GM19324 (cell line): ENCODE results near the gene HDGF.

Source experiments
- ATAC-seq: cut with Tn5 transposase; IDR thresholded peaks from one replicate; pipeline ENCODE4 v1.9.1; 2021; ENCODE audit warnings: mild to moderate bottlenecking, moderate library complexity; ENCODE audit not compliant: unreplicated experiment, low FRiP score

Gene HDGF

DNA sequence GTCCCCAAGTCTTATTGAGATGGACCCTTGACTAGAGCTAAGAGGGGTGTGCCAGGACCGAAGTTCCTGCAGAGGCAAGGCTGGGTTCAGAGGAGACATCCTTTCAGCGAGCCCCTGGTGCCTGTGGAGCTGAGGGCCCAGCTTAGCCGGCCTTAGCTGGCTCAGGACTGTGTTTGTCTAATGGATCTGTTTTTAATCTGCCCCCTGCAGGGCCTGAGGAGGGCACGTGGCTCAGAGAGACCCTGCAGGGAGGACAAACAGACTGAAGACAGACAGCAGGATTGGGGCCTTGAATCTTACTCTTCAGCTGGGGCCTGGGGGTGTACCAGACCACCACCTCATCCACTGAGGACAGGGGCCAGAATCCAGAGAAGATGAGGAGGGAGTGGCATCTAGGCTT, 47.7 kb downstream of the HDGF start:
- no peak for ATAC-seq

DNA sequence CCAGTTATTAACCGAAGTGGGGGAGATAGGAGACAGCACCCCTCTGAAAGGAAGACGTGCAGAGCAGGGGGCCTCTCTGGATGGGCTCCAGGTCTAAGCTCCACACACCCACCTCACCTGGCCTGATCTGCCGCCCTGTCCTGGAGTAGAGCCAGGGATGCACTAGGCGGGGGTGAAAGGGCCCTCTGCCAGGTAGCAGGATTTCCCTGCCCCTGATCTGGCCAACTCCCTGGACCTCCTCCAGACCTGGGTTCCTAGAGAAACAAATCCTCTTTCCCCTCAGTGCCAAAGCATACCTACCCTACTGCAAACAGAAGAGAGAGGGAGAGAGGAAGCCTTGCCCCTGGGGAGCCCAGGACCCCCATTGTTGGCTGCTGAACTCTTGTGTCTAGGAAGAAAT, 48.1 kb downstream of the HDGF start:
- ATAC-seq: no peak

DNA sequence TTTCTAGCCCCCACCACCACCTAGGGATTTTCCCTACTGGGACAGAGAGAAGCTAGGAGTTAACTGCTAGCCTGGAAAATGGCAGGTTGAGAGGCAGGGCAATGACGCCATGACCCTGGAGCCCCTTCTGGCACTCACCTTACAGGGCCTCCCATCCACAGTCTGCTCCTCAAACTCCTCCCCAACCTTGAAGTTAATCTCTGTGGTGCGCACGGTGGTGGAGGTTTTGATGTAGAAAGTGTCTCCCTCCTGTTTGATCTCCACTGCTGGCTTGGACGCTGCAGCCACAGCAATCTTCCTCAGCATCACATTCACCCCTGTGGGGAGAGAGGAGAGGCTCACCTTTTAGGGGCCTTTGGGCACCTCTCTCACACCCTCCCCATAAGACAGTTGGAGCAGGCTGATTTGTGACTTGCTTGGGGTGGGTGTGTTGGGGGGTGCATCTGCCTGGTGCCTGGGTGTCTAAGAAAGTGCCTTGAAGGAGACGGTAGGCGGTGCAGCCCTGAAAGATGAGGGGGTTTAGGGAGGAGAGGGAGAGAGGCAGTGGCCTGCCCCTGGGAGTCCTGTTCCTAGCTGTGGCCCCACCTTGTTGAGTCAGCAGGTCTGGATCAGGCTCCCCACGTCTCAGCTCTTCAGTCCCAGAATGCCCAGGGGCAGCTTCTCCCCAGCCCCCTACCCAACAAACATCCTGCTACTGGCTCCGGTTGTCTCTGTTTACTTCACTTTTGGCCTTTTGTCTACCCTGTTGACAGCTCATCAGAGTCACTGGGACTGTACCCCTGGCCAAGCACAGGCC, 50.5 kb downstream of the HDGF start:
- no peak for ATAC-seq

DNA sequence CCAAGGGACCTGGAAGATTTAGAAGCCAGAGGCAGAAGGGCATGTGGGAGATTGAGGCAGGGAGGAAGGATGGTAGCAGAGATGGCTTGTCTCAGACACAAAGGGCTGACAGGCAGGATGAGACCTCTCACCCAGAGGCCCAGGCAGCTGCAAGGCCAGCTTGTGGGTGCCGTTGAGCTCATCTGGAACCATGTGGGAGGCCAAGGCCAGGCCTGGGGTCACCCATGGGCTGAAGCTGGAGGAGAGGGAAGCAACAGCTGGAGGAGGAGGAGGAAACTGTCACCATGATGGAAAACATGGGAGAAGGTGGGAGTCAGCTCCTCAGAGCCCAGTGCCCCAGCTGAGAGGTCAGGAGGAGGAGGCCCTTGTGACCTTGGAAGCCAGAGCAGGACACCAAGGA, 52.5 kb downstream of the HDGF start:
- no peak for ATAC-seq

DNA sequence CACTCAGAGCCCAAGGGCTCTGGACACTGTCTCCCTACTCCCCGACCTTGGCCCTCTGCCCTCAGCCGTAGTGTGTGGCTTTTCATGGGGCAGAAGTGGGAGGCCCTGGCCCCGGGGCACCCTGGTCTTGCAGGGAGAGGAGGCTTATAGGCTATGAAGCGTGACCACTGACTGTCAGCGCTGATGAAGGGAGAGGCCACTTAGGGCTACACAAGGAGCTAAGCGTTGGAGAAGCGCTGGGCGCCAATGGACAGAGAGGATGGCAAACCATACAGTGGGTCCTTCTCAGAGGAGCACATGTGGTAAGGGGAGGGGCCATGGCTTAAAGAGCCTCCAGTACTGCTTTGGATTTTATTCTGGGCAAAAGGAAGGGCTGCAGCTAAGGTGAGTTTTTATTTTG, 54.0 kb downstream of the HDGF start:
- ATAC-seq: no peak

DNA sequence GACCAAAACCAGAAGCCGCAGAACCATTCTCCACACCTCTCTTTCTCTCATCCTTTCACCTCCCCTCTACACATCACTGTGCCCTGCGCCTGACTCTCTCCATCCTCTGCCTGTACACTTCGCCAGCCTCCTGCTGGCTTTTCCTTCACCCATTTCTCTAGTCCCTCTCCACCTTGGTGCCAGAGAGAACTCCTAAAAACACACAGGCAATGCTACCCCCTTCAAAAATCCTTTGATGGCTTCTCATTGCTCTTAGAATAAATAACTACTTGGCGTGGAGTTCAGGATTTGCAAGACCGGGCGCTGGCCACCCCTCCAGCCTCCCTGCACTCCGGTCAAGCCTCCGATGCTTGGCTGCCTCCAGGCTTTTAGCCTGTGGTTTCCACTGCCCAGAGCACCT, 54.7 kb downstream of the HDGF start:
- ATAC-seq: no peak

DNA sequence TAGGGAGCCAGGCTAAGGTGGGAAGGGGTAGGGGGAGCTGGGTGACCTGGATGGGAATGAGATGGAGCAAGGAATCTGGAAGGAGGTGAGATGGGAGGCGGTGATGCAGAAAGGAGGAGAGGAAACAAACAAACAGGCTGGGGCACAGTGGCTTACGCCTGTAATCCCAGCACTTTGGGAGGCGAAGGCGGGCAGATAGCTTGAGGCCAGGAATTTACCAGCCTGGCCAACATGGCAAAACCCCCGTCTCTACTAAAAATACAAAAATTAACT, 56.8 kb downstream of the HDGF start:
- ATAC-seq: no peak

DNA sequence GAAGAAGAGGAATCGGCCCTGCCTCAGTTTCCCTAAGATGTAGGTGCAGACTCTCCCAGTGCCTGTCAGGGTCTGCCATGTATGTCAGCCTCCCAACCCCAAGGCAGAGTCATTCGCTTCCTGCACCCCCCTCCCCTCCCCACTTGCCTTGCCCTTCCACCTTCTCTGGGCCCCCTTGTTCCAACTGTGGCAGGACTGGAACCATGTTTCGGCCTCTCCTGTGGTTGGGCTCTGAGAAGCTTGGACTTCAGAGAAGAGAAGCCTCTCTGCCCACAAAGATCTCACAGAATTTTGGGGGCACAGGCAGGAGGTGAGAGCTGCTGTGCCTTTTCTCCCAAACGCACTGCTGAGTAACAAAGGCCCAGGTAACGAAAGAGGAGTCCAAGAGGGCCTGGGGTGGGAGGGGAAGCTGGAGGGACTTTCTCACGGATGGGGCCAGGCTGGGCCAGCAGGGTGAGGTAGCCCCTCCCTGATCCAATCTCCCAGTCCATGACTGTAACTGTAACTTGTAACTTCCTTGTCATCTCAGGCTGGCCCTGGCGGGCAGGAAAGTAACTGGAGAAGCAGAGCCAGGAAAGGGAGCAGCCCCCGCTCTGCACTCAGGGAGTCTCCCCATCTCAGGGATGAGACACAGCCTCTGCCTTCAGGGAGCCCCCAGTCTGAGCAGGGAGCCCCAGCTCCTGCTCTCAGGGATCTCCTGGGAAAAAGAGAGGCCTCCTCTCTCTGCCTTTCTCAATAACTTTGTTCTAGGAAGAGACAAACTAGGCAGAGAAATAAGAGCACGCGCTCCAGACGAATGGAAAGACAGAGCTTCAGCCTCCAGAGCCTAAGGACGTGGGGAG, 57.4 kb downstream of the HDGF start:
- ATAC-seq: no peak

DNA sequence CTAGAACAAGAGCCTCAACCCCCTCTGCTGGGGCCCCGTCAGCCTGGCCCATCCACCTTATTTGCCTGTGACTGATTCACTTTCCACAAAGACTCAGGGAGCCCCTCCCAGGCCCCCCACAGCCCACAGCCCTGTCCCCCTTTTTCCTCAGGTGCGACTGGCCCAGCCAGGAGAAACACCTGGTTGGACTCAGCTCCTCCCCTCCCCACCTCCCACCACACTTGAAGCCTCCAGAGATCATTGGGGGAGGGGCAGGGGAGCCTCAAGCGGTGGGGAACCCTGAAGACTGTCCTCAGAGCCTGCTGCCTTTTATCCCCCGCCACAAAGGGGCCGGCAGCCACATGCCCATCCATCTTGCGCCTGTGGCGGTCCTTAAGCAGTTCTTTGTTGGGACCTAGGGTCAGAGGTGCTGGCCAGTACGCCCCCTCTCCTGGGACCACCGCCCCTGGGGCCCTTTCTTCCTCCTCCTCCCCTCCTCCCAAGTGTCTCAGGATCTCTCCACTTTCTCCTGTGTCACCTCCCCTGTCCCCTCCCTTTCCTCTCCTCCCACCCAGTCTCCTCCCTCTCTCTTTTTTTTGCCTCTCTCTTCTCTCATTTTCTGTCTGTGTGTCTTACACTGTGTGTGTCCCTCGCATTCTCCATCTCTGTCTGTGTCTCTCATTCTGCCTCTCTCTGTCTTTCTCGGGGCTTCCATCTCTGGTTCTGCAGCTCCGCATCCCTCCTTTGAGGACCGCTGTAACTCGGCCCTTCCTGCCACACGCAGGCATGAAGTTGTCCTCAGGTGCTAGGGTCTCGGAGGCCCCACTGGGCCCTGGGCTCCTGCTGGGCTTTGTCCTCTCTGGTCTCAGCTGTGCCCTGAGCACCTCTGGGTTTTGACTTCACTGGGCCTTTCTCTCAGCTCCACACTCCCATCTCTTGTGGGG, 58.3 kb downstream of the HDGF start:
- no peak for ATAC-seq

DNA sequence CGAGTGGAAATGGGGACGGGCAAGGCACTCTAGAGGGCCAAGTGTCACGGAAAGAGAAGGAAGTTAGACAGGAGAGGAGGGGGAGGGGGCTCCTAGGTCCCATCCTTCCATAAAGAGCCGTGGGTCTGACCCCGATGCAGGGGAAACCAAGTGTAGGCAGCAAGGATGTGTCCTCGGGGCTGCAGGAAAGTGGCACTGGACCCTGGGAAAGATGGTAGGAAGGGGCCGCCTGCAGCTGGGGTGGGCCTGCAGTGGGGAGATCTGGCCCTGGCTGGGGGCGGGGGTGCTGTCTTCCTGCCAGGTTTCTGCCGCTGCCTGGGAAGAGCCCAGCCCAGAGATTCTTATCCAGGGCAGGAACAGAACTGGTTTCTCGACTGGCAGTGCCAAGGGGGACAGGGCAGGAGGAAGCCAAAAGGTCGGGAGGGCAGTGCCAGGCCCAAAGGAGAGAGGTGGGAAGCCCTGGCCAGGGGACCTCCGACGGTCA, 59.0 kb downstream of the HDGF start:
- ATAC-seq: no peak
